ENCODE measurements around the gene TOPORS. TPM values are rescaled to one million over a fixed set of nuclear protein-coding genes. Genes with fewer than 3 reads are reported as not detected.
"Not testable (repeated sequence)": the region's sequence is repeated elsewhere in the genome, so short reads cannot be mapped to it uniquely, and the experiment has no call there.

Gene TOPORS
- total RNA-seq, 3 donors from 2014 or later, result 20.2 to 35.6 (median 26.5) TPM

GRCh38 chr9:32533336-32533735 is 19.1 kb downstream of the TOPORS start:
- H3K27me3 ChIP-seq, result no peaks in the 10 kb centered on the region
- no peak overlapping the region for H3K27ac ChIP-seq
- H3K4me1 ChIP-seq, result no peaks in the 10 kb centered on the region
- no peaks in the 10 kb centered on the region for H3K9me3 ChIP-seq
- intact Hi-C loops (cut with DNase I; ENCODE audit: low total_unique reads), result no loop called here
- no peak overlapping the region for H3K4me3 ChIP-seq
- no peak for DNase-seq (ENCODE audit: low spot score in 2 of 2)
- TF ChIP-seq POLR2A (IDR thresholded peaks at IDR 0.05) (no peak), POLR2AphosphoS5 (IDR thresholded peaks at IDR 0.05) (no peak)
- TF ChIP-seq, protein P1, sequence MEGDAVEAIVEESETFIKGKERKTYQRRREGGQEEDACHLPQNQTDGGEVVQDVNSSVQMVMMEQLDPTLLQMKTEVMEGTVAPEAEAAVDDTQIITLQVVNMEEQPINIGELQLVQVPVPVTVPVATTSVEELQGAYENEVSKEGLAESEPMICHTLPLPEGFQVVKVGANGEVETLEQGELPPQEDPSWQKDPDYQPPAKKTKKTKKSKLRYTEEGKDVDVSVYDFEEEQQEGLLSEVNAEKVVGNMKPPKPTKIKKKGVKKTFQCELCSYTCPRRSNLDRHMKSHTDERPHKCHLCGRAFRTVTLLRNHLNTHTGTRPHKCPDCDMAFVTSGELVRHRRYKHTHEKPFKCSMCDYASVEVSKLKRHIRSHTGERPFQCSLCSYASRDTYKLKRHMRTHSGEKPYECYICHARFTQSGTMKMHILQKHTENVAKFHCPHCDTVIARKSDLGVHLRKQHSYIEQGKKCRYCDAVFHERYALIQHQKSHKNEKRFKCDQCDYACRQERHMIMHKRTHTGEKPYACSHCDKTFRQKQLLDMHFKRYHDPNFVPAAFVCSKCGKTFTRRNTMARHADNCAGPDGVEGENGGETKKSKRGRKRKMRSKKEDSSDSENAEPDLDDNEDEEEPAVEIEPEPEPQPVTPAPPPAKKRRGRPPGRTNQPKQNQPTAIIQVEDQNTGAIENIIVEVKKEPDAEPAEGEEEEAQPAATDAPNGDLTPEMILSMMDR (IDR thresholded peaks at IDR 0.05), result no peak
- H3K36me3 ChIP-seq, result no peaks in the 10 kb centered on the region

- Histone ChIP-seq H3K36me3 (no peaks in the 10 kb centered on the region), H3K27ac (peak overlapping the region; percentile 80 to 90), H3K27me3 (no peaks in the 10 kb centered on the region), H3K9me3 (no peaks in the 10 kb centered on the region), H3K4me3 (peak overlapping the region; percentile 65 to 75 (median 71)), H3K4me1 (no peaks in the 10 kb centered on the region)
- DNase-seq (ENCODE audit: low spot score in 2 of 2), result no peak
- intact Hi-C loops (cut with DNase I; ENCODE audit: low total_unique reads), result no loop called here
- TF ChIP-seq POLR2A (IDR thresholded peaks at IDR 0.05), result no peak
- TF ChIP-seq, protein P1 (IDR thresholded peaks at IDR 0.05), result peak in 1 of 3 donors; percentile 6
Observed at GRCh38 chr9:32526707-32527048, 25.7 kb downstream of the TOPORS start.

GRCh38 chr9:32526041-32526706 is 26.2 kb downstream of the TOPORS start, which contains the start of gene RIGI:
Gene RIGI, minus strand, starts transcription at chr9:32526196. Its CDS starts 30 bp downstream, at chr9:32526166.
- peak; percentile 44 to 73 (median 65) for TF ChIP-seq POLR2AphosphoS5 (IDR thresholded peaks at IDR 0.05)
- TF ChIP-seq, protein P1 (IDR thresholded peaks at IDR 0.05), result peak in 2 of 3 donors; percentile 41 to 44
- no peak for TF ChIP-seq POLR2A (IDR thresholded peaks at IDR 0.05)
- intact Hi-C loops (cut with DNase I; ENCODE audit: low total_unique reads), result no loop called here
- H3K27me3 ChIP-seq, result no peaks in the 10 kb centered on the region
- H3K4me3 ChIP-seq, result peak within 1 kb of the TSS; percentile 65 to 75 (median 71)
- H3K9me3 ChIP-seq, result no peaks in the 10 kb centered on the region
- peak within 1 kb of the TSS; percentile 80 to 90 for H3K27ac ChIP-seq
- H3K4me1 ChIP-seq, result no peaks in the 10 kb centered on the region
- H3K36me3 ChIP-seq, result no peaks in the 10 kb centered on the region
- DNase-seq (ENCODE audit: low spot score in 2 of 2), result peak; percentile 85 to 90

GRCh38 chr9:32525709-32526030 is 26.7 kb downstream of the TOPORS start:
- no peaks in the 10 kb centered on the region for H3K27me3 ChIP-seq
- no peaks in the 10 kb centered on the region for H3K36me3 ChIP-seq
- intact Hi-C loops (cut with DNase I; ENCODE audit: low total_unique reads), result no loop called here
- TF ChIP-seq POLR2A (IDR thresholded peaks at IDR 0.05) (no peak), POLR2AphosphoS5 (IDR thresholded peaks at IDR 0.05) (no peak)
- TF ChIP-seq, protein P1 (IDR thresholded peaks at IDR 0.05), result no peak
- DNase-seq (ENCODE audit: low spot score in 2 of 2), result no peak
- H3K27ac ChIP-seq, result peak overlapping the region; percentile 80 to 90
- H3K9me3 ChIP-seq, result no peaks in the 10 kb centered on the region
- no peaks in the 10 kb centered on the region for H3K4me1 ChIP-seq
- H3K4me3 ChIP-seq, result peak overlapping the region; percentile 65 to 75 (median 71)

DNA sequence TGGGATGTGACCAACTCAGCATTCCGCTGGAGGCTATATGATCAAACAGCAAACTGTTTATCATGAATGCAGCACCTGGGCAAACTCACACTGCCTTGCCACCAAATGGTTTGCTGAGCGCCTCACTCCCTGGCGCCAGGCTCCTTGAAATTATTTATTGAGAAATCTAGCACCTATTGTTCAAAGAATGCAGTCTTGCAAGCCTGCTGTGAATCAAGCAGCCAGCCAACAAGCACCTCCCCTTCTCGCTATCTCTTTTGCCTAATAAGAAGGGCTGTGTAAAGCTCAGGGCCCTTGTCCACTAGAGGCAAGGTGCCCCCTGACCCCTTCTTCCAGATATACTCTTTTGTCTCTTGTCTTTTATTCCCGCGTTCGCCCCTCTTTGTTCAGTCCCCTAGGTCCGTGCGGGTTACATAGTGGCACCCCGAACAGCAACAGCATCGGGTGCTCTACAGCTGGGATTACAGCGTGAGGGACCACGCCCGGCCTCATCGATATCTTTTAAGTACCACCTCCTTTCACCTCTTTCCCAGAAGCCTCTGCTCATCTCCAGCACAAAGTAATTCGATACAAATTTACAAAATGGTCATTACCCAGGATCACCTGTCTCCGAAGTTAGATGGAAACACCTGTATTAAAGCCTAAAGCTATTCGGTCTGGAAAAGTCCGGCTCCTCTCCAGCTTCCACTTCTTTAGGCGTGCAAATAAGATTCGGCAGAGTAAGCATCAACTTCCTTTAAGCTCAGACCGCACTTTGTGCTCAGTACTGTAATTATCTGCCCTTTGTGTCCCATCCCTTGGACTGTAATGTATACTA is 27.3 kb downstream of the TOPORS start:
- Histone ChIP-seq H3K4me3 (peak overlapping the region; percentile 65 to 75 (median 71)), H3K27ac (peak overlapping the region; percentile 80 to 90), H3K9me3 (no peaks in the 10 kb centered on the region), H3K27me3 (no peaks in the 10 kb centered on the region), H3K36me3 (no peaks in the 10 kb centered on the region), H3K4me1 (no peaks in the 10 kb centered on the region)
- TF ChIP-seq, protein P1 (IDR thresholded peaks at IDR 0.05), result no peak
- TF ChIP-seq POLR2AphosphoS5 (IDR thresholded peaks at IDR 0.05) (no peak), POLR2A (IDR thresholded peaks at IDR 0.05) (no peak)
- no peak for DNase-seq (ENCODE audit: low spot score in 2 of 2)
- intact Hi-C loops (cut with DNase I; ENCODE audit: low total_unique reads), result no loop called here

DNA sequence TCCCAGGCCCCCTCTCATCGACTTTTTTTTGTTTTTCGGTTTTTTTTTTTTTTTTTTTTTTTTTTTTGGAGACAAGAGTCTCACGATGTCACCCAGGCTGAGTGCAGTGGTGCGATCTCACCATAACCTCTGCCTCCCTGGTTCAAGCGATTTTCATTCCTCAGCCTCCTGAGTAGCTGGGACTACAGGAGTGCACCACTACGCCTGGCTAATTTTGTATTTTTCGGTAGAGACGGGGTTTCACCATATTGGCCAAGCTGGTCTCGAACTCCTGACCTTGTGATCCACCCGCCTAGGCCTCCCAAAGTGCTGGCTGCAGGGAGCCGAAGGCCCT is 27.9 kb downstream of the TOPORS start:
- DNase-seq (ENCODE audit: low spot score in 2 of 2); H3K27me3 ChIP-seq; intact Hi-C loops (cut with DNase I; ENCODE audit: low total_unique reads); H3K4me1 ChIP-seq; H3K36me3 ChIP-seq; H3K9me3 ChIP-seq: not testable (repeated sequence)
- Histone ChIP-seq H3K4me3 (peak overlapping the region; percentile 65 to 75 (median 71)), H3K27ac (peak overlapping the region; percentile 80 to 90)

All from breast epithelium (tissue), 4 donors.